ENCODE results near the gene IFNGR1. TPM values are rescaled to one million over a fixed set of nuclear protein-coding genes. Genes with fewer than 3 reads are reported as not detected.

Gene IFNGR1
- total RNA-seq, 1 experiment from 2014 or later: 27.1 TPM

DNA sequence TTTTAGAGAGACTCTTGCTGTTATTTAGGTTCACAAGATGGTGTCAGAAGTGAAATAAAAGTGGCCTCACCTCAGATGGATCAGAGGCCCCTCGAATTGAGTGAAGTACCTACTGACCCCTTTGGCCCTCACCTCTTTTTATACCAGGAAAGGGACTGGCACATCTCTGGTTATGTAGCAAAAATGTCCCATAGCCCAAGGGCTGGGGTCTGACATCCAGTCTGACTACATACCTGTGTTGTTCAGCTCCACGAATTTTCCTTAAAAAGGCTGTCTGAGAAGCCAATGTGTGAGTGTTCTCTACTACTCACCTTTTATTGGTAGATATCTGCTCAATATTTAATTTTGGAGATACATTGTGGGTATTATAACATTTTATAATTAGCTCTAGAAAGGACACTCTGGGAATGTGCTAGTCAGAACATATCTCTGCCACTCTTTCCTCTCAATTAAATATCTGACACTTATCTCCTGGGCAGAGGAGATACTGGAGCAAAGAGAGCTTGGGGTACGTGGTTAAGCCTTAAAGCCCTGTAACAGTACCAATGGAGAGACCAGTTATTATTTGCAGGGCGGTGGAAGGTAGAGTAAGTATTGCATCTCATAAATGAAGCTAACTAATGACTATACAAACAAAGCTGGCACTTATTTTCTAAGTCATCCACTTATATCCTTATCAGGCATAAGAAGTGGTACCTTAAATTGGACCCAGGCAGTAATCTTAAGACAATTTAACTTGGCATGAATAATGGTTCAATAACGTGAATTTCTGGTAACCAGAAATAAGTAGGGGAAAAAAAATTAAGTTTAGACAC, 25.7 kb downstream of the IFNGR1 start:
- Histone ChIP-seq H4K20me1 (ENCODE audit: insufficient read depth) (no peaks in the 10 kb centered on the region), H3K9ac (ENCODE audit: low read length) (no peak overlapping the region), H3K27me3 (ENCODE audit: insufficient read depth, low read length) (no peaks in the 10 kb centered on the region), H3K79me2 (ENCODE audit: insufficient read depth, low read length) (no peaks in the 10 kb centered on the region), H3K9me2 (ENCODE audit: insufficient read depth) (no peaks in the 10 kb centered on the region), H3K27ac (ENCODE audit: low read depth, low read length) (no peak overlapping the region), H3K4me2 (ENCODE audit: low read length) (no peak overlapping the region), H2AFZ (ENCODE audit: low read depth, low read length, poor library complexity, severe bottlenecking) (no peak overlapping the region), H3K9me3 (ENCODE audit: control insufficient read depth in 1 of 2, insufficient read depth in 1 of 2, low read depth in 1 of 2, low read length in 2 of 2) (peaks cover 0 to 4% of the 10 kb centered on the region in 2 experiments; a peak in 2 of 4 replicates), H3K4me3 (replicated peaks in 1 of 2; ENCODE audit: low read depth in 1 of 2, low read length in 2 of 2) (no peak overlapping the region), H3K4me1 (ENCODE audit: control insufficient read depth in 1 of 2, insufficient read depth in 2 of 2, low read length in 2 of 2) (no peaks in the 10 kb centered on the region), H3K36me3 (ENCODE audit: control insufficient read depth in 1 of 2, insufficient read depth in 2 of 2, low read length in 2 of 2) (peaks cover 0 to 7% of the 10 kb centered on the region in 2 experiments; a peak in 1 of 4 replicates)
- no peak for DNase-seq (ENCODE audit: low read depth, low spot score)
- intact Hi-C loops (cut with micrococcal nuclease): no loop called here
- BruUV-seq (replicated peaks): no TSS peak
- CTCF ChIA-PET: no interaction called here
- POLR2A ChIA-PET: no interaction called here
- TF ChIP-seq POLR2A (IDR thresholded peaks at IDR 0.05; ENCODE audit: borderline replicate concordance, extremely low read depth, insufficient read depth, insufficient read length) (no peak), EZH2 (IDR thresholded peaks at IDR 0.05) (no peak), FOSL1 (IDR thresholded peaks at IDR 0.05; ENCODE audit: low read depth) (no peak), ELF1 (IDR thresholded peaks at IDR 0.05; ENCODE audit: borderline replicate concordance, low read depth) (no peak), EGR1 (IDR thresholded peaks at IDR 0.05; ENCODE audit: low read depth) (no peak), YY1 (IDR thresholded peaks at IDR 0.05; ENCODE audit: extremely low read depth, insufficient replicate concordance, low read depth, low read length) (no peak), SP1 (IDR thresholded peaks at IDR 0.05; ENCODE audit: low read depth) (no peak), SIN3A (IDR thresholded peaks at IDR 0.05; ENCODE audit: low read depth) (no peak), CTCF (IDR thresholded peaks at IDR 0.05 in 2 of 3, conservative IDR thresholded peaks at IDR 0.05 in 1 of 3; ENCODE audit: borderline replicate concordance in 1 of 3, insufficient read depth in 1 of 3, low read depth in 2 of 3, low read length in 2 of 3) (no peak), EZH2phosphoT487 (IDR thresholded peaks at IDR 0.05; ENCODE audit: borderline replicate concordance) (no peak), CEBPB (IDR thresholded peaks at IDR 0.05; ENCODE audit: low read depth) (no peak), ZFX (IDR thresholded peaks at IDR 0.05) (no peak)
- no peak for ATAC-seq
- RAD21 ChIA-PET (ENCODE audit: low non-redundant PET in 1 of 2, low total read pairs in 2 of 2, uncharacterized antibody in 2 of 2, unreplicated experiment in 2 of 2): no interaction called here

All from HCT116 (cell line).